ENCODE results near the gene CXCL9.

The CXCL9 gene

GRCh38 chr4:76012388-76012801 lies 5.1 kb upstream of the CXCL9 start:
- CTCF ChIA-PET = interaction anchor here (0.8 kb wide), 1 partner anchor 22 kb away, joined by 6 read pairs; no protein-coding TSS in a partner anchor
- DNase-seq (ENCODE audit: low spot score) = no peak
- peak overlapping the region; percentile 89; the same call in 1 of the 2 replicates for H3K27ac ChIP-seq
- POLR2A ChIA-PET (ENCODE audit: low non-redundant PET) = no interaction called here
- TF ChIP-seq CTCF (conservative IDR thresholded peaks at IDR 0.05; ENCODE audit: low read depth) = no peak

- TF ChIP-seq CTCF (conservative IDR thresholded peaks at IDR 0.05; ENCODE audit: low read depth) = no peak
- peak; percentile 34 for DNase-seq (ENCODE audit: low spot score)
- H3K27ac ChIP-seq = peak overlapping the region; percentile 89
- ChIA-PET CTCF (interaction anchor here (0.8 kb wide), 1 partner anchor 22 kb away, joined by 6 read pairs; no protein-coding TSS in a partner anchor), POLR2A (ENCODE audit: low non-redundant PET) (no interaction called here)
Measured at GRCh38 chr4:76011700-76012387, 4.5 kb upstream of the CXCL9 start.

- TF ChIP-seq CTCF (conservative IDR thresholded peaks at IDR 0.05; ENCODE audit: low read depth) = no peak
- H3K27ac ChIP-seq = peak overlapping the region; percentile 89
- ChIA-PET CTCF (no interaction called here), POLR2A (ENCODE audit: low non-redundant PET) (no interaction called here)
- DNase-seq (ENCODE audit: low spot score) = no peak
Measured at GRCh38 chr4:76011018-76011670, 3.8 kb upstream of the CXCL9 start.

GRCh38 chr4:76010576-76010975 lies 3.3 kb upstream of the CXCL9 start:
- no peak for TF ChIP-seq CTCF (conservative IDR thresholded peaks at IDR 0.05; ENCODE audit: low read depth)
- ChIA-PET POLR2A (ENCODE audit: low non-redundant PET) (no interaction called here), CTCF (interaction anchor here (0.7 to 1.1 kb wide), 2 partner anchors 43 to 1581 kb away, joined by 3 read pairs; no protein-coding TSS in a partner anchor)
- H3K27ac ChIP-seq = peak overlapping the region; percentile 89
- no peak for DNase-seq (ENCODE audit: low spot score)

DNA sequence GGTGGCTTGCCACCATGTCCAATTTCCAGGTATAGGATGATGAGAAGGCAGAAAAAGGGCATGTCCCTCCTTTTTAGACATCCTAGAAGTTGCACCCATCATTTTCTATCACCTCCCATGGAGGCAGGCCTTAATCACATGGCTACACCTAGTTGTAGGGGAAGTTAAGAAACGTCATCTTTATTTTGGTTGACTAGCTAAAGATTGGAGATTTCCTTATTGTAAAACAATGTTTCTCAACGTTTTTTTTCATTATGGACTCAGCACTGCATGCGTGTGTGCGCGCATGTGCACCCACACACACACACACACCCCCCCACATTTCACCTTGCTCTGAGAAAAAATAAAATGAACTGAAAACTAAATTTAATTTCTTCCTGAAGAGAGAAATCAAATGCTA lies 2.0 kb upstream of the CXCL9 start:
- CTCF ChIA-PET = interaction anchor here (0.6 to 1.1 kb wide), 2 partner anchors 27 to 45 kb away, joined by 3 to 5 read pairs; partner anchors contain the start of gene CXCL11
- no peak for TF ChIP-seq CTCF (conservative IDR thresholded peaks at IDR 0.05; ENCODE audit: low read depth)
- no peak for DNase-seq (ENCODE audit: low spot score)
- no peak overlapping the region for H3K27ac ChIP-seq
- POLR2A ChIA-PET (ENCODE audit: low non-redundant PET) = no interaction called here

- DNase-seq (ENCODE audit: low spot score) = no peak
- no peak overlapping the region for H3K27ac ChIP-seq
- ChIA-PET CTCF (no interaction called here), POLR2A (ENCODE audit: low non-redundant PET) (no interaction called here)
- TF ChIP-seq CTCF (conservative IDR thresholded peaks at IDR 0.05; ENCODE audit: low read depth) = no peak
Measured at GRCh38 chr4:76003620-76004019, 3.7 kb downstream of the CXCL9 start.

Data from RWPE1 (cell line).